Smooth muscle cell (in vitro differentiated cells): Measurements from ENCODE around the gene PAMR1. TPM values are rescaled to one million over a fixed set of nuclear protein-coding genes. Genes with fewer than 3 reads are reported as not detected.

Experiments used
- DNase-seq: peaks from one replicate; lab custom pipeline; 2025; ENCODE audit not compliant: unreplicated experiment; lab: John Stamatoyannopoulos, UW
- H2AFZ ChIP-seq: fragments of 200-600 bp; sonication (generic); 2 replicates; pipeline ENCODE4 v1.6.0; 2016; ENCODE audit warnings: antibody characterized with exemption, low read depth, mild to moderate bottlenecking
- H3F3A ChIP-seq: fragments of 200-600 bp; sonication (generic); 2 replicates; pipeline ENCODE4 v1.6.0; 2017; ENCODE audit warnings: antibody characterized with exemption, low read depth
- H3K27ac ChIP-seq: fragments of 200-600 bp; sonication (generic); 2 replicates; pipeline ENCODE4 v1.5.1; 2016; ENCODE audit warnings: low read depth, mild to moderate bottlenecking
- H3K27me3 ChIP-seq: fragments of 200-600 bp; sonication (generic); 2 replicates; pipeline ENCODE4 v1.6.1; 2016; ENCODE audit warnings: low read depth, mild to moderate bottlenecking
- H3K36me3 ChIP-seq: fragments of 200-600 bp; sonication (generic); 2 replicates; pipeline ENCODE4 v1.5.1; 2016; ENCODE audit warnings: low read depth
- H3K4me1 ChIP-seq: fragments of 200-600 bp; sonication (generic); 2 replicates; pipeline ENCODE4 v1.5.1; 2016; ENCODE audit warnings: low read depth
- H3K4me2 ChIP-seq: fragments of 200-600 bp; sonication (generic); 2 replicates; pipeline ENCODE4 v1.6.0; 2016; ENCODE audit warnings: mild to moderate bottlenecking
- H3K4me3 ChIP-seq: fragments of 200-600 bp; sonication (generic); 2 replicates; pipeline ENCODE4 v1.5.1; 2016; ENCODE audit warnings: mild to moderate bottlenecking
- H3K79me2 ChIP-seq: fragments of 200-600 bp; sonication (generic); 2 replicates; pipeline ENCODE4 v1.6.0; 2016; ENCODE audit warnings: low read depth, mild to moderate bottlenecking
- H3K9ac ChIP-seq: fragments of 200-600 bp; sonication (generic); 2 replicates; pipeline ENCODE4 v1.6.0; 2016; ENCODE audit warnings: low read depth
- H3K9me3 ChIP-seq: fragments of 200-600 bp; sonication (generic); replicated peaks from 2 replicates; pipeline ENCODE4 v1.5.1; 2016; ENCODE audit warnings: low read depth
- H4K20me1 ChIP-seq: fragments of 200-600 bp; sonication (generic); 2 replicates; pipeline ENCODE4 v1.6.0; 2016; ENCODE audit warnings: low read depth
- CTCF ChIP-seq: fragments of 200-600 bp; sonication (generic); IDR thresholded peaks from 2 replicates; pipeline ENCODE4 v1.5.1; 2017; ENCODE audit warnings: borderline replicate concordance, mild to moderate bottlenecking, antibody characterized with exemption; ENCODE audit not compliant: insufficient read depth, poor library complexity, severe bottlenecking
- WGBS: methylation state at CpG from one replicate; pipeline ENCODE4 v1.1.7; 2016; ENCODE audit warnings: low lambda C conversion rate; 5-methylcytosine and 5-hydroxymethylcytosine counted together
- polyA plus RNA-seq: library from polyadenylated mRNA; unstranded; fragments of >200 nt; fragmentation: Nextera tagmentation; extraction: Ambion mirVana; gene quantifications from 2 replicates; pipeline ENCODE4 v1.2.1, GENCODE V29; 2016
- total RNA-seq: library from RNA; depleted of rRNA; stranded (reverse); fragments of >200 nt; gene quantifications from 2 replicates; pipeline ENCODE4 v1.2.3, GENCODE V29; 2014

PAMR1 gene
- total and polyA plus RNA-seq, 2 experiments from 2014 or later, result 87.7 to 128 TPM

- H4K20me1 ChIP-seq, result no peaks in the 10 kb centered on the region
- peaks cover 10% of the 10 kb centered on the region for H3K36me3 ChIP-seq
- no peak overlapping the region for H3K4me3 ChIP-seq
- H3K27me3 ChIP-seq, result no peaks in the 10 kb centered on the region
- no peak overlapping the region for H2AFZ ChIP-seq
- no peaks in the 10 kb centered on the region for H3K79me2 ChIP-seq
- H3K9me3 ChIP-seq, result peaks cover 5% of the 10 kb centered on the region
- DNase-seq, result no peak
- no peaks in the 10 kb centered on the region for H3F3A ChIP-seq
- H3K9ac ChIP-seq, result no peak overlapping the region
- H3K4me2 ChIP-seq, result no peak overlapping the region
- WGBS, result 82% methylated on average over 3 of the region's 3 CpGs
- no peak overlapping the region for H3K27ac ChIP-seq
- H3K4me1 ChIP-seq, result peaks cover 8% of the 10 kb centered on the region
- TF ChIP-seq CTCF, result no peak
Observed at GRCh38 chr11:35483131-35483820, 42.1 kb downstream of the PAMR1 start.

- H3K4me3 ChIP-seq, result no peak overlapping the region
- no peak overlapping the region for H3K4me2 ChIP-seq
- H3K4me1 ChIP-seq, result peaks cover 10% of the 10 kb centered on the region
- WGBS, result 94% methylated on average over 5 of the region's 5 CpGs
- no peaks in the 10 kb centered on the region for H3F3A ChIP-seq
- H3K79me2 ChIP-seq, result no peaks in the 10 kb centered on the region
- peaks cover 10% of the 10 kb centered on the region for H3K36me3 ChIP-seq
- no peak for TF ChIP-seq CTCF
- no peaks in the 10 kb centered on the region for H3K27me3 ChIP-seq
- no peaks in the 10 kb centered on the region for H4K20me1 ChIP-seq
- no peak overlapping the region for H2AFZ ChIP-seq
- H3K9ac ChIP-seq, result no peak overlapping the region
- DNase-seq, result no peak
- peaks cover 5% of the 10 kb centered on the region for H3K9me3 ChIP-seq
- no peak overlapping the region for H3K27ac ChIP-seq
Observed at GRCh38 chr11:35479731-35480130, 45.7 kb downstream of the PAMR1 start.

GRCh38 chr11:35478471-35479091 is 46.8 kb downstream of the PAMR1 start:
- no peak for TF ChIP-seq CTCF
- H2AFZ ChIP-seq, result no peak overlapping the region

More at GRCh38 chr11:35478471-35479091, 46.8 kb downstream of the PAMR1 start:
- DNase-seq, result no peak
- peaks cover 10% of the 10 kb centered on the region for H3K4me1 ChIP-seq
- no peak overlapping the region for H3K9ac ChIP-seq
- no peak overlapping the region for H3K27ac ChIP-seq
- H3K27me3 ChIP-seq, result no peaks in the 10 kb centered on the region
- H3K79me2 ChIP-seq, result no peaks in the 10 kb centered on the region
- H3K4me3 ChIP-seq, result no peak overlapping the region
- H3K4me2 ChIP-seq, result no peak overlapping the region
- no peaks in the 10 kb centered on the region for H3F3A ChIP-seq
- H3K36me3 ChIP-seq, result peaks cover 10% of the 10 kb centered on the region
- H3K9me3 ChIP-seq, result peaks cover 5% of the 10 kb centered on the region
- 84% methylated on average over 7 of the region's 7 CpGs for WGBS
- no peaks in the 10 kb centered on the region for H4K20me1 ChIP-seq
